Retinal pigment epithelial cell (primary cell): ENCODE data around the gene CXXC5.
A peak's percentile ranks its signal among the peaks of the same experiment; 100 is the strongest.

Experiments used
- DNase-seq: peaks from one replicate; pipeline ENCODE4 v3.0.0-alpha.2; 2010; ENCODE audit warnings: low read depth
- H3K4me3 ChIP-seq: 2 replicates; pipeline ENCODE4 v1.5.1; 2011; ENCODE audit warnings: mild to moderate bottlenecking, low read length, control low read depth, moderate library complexity
- CTCF ChIP-seq: conservative IDR thresholded peaks from 2 replicates; pipeline ENCODE4 v1.5.1; 2011; ENCODE audit warnings: low read depth, low read length, control low read depth, inconsistent platforms

Gene CXXC5

GRCh38 chr5:139660105-139660922 is 12.2 kb downstream of the CXXC5 start:
- peak overlapping the region; percentile 36 for H3K4me3 ChIP-seq
- TF ChIP-seq CTCF, result no peak

GRCh38 chr5:139660923-139661814 is 13.0 kb downstream of the CXXC5 start:
- no peak overlapping the region for H3K4me3 ChIP-seq
- DNase-seq, result peak; percentile 92

More at GRCh38 chr5:139660105-139660922, 12.2 kb downstream of the CXXC5 start:
- DNase-seq, result peak; percentile 66

DNA sequence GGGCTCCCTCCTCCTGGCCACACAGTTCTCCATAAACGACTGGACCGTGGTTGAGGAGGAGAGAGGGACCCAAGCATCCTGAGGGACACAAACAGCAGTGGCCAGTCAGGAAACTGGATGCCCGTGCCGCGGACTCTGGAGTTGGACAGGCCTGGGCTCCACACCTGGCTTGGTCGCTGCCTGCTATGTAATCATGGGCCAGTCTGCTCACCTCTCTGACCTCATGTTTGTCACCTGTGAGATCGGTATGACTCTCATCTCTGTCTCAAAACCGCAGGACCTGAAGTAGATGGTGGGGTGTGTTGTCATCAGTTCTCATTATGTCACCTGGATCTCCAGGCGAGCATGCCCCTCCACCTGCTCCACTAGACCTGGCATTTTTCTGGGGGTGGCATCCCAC is 14.5 kb downstream of the CXXC5 start:
- no peak for TF ChIP-seq CTCF
- no peak overlapping the region for H3K4me3 ChIP-seq
- DNase-seq, result no peak

More at GRCh38 chr5:139660923-139661814, 13.0 kb downstream of the CXXC5 start:
- no peak for TF ChIP-seq CTCF

DNA sequence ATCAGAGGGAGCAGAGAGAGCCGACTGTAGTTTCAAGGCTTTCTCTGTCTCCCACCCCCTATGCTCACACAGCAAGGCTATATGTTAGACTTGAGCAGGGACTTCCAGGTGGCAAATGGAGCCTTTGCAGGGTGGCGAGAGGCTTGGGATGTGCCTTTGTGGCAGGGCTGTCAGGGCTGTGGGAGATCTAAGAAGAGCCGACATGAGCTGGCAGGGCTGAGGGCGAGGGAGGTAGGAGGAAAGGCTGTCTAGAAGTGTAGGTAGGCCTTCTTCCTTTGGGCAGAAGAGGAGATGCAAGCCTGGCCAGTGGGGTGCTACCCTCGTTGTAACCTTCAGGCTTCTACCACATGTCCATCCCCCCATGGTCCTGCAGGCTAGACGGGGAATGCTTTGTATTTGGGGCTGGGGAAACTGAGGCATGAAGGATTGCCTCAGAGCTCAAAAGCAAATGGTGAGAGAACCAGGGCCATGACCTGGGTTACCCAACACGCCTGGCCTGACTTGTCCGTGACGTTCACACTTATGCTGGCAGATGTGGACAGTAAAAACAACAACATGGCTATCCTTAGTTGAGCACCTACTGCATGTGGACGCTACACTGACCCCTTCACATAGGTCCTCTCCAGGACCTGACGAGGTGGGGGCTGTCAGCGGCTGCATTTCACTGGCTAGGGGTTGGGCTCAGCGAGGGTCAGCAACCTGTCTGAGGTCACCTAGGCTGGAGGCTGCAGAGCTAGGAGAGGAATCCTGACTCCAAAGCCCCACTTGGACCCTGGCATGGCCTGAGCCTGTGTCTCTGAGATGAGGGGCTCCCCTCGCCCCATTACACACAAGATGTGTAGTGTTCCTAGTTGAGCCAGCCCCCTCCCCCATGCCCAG is 15.3 kb downstream of the CXXC5 start:
- TF ChIP-seq CTCF, result no peak
- DNase-seq, result no peak
- no peak overlapping the region for H3K4me3 ChIP-seq

DNA sequence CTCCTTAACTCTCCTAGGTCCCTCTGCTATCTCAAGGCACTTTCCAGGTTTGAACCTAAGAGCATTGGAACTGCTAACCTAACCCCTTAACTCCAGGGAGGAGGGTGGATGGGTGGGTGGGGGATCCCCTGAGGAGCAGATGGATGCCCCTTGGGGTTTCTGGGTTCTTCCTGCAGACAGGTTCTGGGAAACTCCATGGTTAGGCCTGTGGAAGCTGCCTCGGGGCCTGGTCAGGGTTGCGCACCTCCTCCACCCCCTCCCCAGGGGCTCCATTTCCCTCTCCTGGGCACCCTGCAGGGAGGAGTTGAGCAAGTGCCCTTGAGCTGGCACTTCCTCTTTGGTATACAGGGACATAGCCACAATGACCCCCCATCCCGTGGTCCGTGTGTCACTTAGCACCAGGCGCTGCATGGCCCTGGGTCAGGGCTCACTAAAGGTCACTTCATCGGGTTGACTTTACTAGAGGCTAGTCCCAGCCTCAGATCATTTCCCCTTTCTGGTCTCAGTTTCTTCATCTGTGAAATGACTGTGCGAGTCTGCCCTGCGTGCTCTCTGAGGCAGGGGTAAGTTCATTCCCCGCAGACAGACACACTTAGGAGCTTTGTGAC is 16.0 kb downstream of the CXXC5 start:
- no peak for DNase-seq
- TF ChIP-seq CTCF, result no peak
- no peak overlapping the region for H3K4me3 ChIP-seq

DNA sequence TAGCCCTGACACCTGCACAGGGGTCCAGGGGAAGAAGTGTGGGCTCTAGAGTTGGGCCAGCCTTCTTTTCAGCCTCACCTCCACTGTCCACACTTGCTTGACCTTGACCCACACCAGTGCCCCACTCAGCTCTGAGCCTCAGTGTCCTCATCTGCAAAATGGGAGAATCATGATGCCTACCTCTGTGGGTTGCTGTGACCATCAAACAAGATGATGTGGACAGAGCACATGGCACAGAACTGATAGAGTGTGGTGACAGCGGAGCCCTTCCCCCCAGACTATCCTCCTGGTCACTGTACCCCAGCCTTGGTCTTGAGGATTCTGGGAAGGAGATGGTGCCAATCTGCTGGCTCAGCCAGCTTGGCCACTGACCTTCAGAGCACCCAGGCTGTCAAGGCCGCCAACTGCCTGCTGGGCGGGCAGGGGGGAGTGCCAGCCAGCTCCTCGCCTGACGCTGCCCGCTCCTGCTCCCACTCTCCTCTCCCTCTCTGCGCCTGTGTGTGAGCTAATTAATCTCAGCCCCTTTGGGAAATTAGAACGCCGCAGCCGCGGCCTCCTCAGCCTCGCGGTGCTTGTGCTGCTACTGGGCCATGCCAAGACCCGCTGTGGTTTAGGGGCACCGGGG is 16.7 kb downstream of the CXXC5 start:
- DNase-seq, result no peak
- TF ChIP-seq CTCF, result no peak
- no peak overlapping the region for H3K4me3 ChIP-seq
